Measurements from ENCODE around the gene SUPT3H.
"Not testable (repeated sequence)": the region's sequence is repeated elsewhere in the genome, so short reads cannot be mapped to it uniquely, and the experiment has no call there.

Gene SUPT3H

DNA sequence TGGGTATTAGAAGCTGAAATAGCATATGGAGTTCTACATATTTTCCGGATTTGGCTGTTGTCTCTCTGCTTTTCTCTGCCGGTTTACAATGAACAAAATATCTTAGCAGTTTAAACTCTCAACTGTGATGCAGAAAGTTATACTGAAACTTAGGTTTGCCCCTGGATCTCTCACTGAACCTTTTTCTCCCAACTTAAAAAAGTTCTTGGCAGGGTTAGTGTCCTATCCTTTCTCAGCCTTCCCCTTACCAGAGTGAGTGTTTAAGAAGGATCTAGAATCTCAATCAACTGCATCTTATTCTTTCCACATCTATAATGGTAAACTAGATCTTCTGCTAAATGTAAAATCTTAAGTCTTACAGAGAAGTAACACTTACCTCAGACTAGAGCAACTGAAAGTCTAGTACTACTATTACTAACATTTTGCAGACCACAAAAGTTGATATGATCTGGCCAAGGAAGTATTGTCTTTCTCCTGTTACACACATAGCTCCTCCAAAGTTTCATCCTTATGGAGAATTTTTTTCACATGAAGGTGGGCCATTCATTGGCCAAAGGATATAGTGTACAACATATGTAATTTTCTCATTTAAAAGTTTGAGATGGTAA is 441.9 kb downstream of the SUPT3H start:
- DNase-seq = no peak

DNA sequence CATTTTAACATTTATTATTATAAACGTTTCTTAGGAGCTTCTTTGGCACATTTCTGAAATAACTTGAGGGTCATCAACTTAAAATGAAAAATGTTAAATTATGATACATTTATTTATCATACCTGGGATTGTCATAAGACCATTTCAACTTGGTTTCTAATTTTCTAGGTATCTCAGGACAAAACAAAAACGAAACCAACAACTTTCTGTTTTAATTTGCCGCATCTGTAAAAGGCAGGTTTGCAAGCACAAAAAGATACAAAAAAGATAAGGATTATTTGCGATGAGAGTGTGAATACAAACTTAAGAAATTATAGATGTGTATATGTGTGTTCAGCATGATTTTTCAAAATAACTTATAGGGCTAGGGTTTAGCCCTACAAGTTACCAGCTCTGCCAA is 444.6 kb downstream of the SUPT3H start:
- peak; percentile 68 for DNase-seq

DNA sequence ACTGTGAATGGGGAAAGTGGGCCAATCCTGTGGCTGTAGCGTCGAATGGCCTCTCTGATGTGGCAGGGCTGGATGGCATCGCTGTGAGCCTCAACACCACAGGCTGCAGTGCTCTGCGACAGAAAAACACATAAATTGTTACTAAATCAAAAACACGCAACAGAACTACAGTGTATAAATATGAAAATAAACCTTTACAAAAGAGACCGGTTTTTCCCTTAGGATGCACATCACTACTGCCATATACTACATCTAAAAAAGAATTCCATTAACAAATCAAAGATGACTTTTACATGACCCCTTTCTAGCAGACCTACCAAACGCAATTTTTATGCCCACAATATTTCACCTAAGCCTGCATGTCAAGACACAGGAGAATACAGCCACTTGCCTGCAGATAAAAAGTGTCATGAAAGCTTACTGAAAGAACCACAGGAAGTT is 445.1 kb downstream of the SUPT3H start:
- DNase-seq = peak; percentile 77

DNA sequence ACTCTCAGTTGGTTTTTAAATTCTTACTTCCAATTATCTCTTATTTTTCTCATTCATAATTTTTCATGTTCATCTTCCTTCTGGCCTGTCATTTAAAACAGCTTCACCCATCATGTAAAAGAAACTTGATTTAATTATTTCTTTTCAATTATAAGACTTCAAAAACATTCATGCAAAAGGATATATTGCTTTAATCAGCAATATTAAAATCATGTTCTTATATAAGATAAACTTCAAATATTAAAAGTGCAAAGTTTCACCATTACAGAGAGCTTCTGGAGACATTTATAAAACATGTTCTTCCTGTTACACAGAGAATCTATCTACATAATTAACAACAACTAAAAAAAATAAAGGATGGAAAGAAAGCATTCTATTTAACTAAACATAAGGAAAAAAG is 446.3 kb downstream of the SUPT3H start:
- DNase-seq = no peak

DNA sequence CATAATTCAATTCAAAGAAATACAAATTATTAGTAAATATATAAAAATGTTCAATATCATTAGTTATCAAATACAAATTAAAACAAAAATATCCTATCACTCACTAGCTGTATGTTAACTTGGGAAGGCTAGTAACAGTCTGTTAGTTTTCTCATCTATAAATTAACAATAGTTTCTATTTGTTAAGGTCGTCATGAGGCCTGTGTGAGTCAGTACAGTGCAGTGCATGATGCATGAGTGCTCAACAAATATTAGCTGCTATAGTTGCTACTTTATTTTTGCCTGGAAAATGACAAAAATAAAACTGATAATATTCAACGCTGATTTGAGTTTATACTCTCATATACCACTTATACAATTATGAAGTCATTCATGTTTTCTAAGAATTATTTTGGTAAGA is 451.2 kb downstream of the SUPT3H start:
- no peak for DNase-seq

DNA sequence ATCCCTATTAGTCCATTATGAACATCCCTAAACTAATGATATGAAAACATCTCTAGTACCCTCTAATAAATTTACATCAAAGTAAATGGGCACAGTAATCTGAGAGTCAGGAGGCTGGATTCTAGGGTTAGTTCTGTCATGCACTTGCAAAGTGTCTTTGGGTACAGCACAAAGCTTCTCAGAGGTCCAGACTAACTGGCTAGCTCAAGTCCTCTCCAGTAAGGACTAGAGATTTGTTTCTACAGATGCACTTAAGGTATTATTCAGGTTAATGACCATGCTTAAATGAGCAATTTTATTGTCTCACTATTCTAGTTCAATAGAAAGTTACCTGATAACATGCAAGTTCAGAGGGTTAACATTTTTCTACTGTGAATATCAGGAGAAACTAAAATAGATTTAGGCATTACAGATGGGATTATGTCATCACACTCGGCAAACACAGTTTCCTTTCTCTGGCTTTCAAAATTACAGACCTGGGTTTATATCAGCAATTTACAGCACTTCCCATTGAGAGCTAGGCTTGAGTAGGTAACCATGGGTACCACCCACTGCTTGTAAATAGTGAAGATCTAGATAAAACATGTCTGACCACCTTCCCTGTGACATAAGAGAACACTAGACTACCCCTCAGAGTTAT is 452.5 kb downstream of the SUPT3H start:
- DNase-seq = peak; percentile 90

DNA sequence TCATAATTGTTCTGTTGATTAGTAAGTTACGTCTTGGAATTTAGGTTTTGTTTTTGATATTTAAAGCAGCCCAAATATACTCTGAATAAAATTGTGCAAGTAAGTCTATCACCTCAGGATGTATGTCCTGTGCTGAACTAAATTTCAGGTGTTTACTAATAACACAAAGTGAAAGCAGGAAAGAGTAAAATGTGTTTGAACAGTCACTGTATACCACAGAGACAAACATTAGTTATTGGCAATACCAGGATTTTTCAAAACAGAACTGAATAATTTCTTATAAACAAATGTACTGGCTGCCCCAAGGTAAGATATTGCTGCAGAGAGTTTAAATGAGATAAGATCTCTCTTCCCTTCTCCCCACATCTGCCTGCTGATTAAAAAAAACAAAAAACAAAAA is 454.3 kb downstream of the SUPT3H start:
- DNase-seq = peak; percentile 52

DNA sequence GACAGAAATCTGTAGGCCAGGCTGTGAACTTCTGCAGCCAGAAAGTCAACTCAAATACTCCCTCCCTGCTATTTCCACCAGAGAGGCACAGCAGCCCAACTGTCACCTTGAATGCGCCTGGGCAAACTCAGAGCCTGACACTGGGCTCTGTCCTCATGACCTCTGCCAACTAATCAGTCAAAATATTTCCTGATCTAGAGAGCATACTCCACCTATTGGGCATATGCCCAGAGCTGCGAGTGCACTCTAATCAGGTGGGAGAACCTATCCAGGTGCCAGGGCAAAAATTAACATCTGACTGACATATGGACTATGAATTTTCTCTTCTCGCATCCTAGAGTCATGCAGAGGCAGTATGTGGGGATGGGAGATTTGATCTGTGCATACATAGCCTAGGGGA is 455.9 kb downstream of the SUPT3H start:
- DNase-seq = peak; percentile 47

DNA sequence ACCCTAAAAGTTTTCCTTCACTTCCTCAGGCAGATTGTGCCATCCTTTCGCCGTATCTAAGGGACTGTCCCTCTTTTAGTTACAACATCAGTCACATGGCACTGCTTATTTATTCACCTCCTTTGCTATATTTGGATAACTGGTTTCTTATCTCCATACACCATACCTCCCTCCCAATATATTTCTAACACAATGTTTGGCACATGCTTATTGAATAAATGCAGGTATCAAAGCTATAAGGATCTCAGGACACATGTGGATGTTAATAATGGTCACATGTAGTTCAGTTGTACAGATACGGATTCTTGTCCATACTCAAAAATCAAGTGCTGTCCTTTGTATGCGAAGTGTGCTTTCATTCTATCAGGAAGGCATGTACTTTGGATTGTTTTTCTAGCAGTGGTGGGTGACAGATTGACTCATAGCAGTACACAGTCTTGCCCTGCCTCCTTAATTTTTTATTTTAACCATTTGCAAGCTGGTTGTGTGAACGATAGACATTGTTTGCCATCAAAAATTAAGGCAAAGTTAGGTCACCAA is 456.7 kb downstream of the SUPT3H start:
- no peak for DNase-seq

DNA sequence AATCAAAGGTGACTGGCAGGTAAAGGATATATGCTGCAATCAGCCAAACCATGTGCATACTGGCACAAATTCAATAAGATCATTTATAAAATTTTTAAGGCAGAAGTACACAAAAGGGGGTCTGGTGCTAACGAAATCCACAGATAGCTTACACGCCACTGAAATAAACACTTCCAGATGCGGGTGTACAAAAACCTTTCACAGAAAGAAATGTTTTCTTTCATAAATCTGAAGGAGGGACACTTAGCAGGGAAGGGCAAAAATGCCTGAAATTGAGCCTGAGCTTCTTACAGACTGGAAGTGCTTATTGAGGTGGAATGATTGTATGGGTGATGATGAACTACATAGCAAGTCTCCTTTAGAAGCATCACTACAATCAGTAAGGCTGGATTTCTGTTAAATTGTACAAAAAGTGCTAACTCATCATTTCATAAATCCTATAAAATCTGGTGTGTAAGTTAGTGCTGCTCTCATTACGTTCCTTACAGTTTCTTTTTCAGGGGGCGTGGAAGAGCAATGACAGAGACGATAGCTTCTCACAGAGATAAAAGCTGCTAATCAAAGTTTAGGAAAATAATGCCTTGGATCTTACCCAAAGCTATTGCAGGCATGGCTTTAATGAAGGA is 458.9 kb downstream of the SUPT3H start:
- no peak for DNase-seq

DNA sequence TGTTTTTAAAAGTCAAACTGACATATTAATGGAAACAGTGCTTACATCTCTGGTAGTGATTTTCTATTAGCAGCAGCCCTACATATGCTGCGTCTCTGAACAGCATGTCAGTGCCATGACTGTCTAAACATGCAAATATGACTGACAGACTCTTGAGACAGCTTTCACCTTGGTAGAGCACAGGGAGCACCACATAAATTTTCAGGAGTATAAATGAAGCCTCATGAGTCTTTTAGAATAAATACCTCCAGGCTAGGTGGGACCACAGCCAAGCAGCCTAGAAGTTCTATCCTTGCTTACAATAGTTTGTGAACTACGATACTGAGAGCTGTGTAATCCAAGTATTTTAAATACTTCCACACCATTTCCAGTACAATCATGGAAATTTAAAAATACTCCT is 460.3 kb downstream of the SUPT3H start:
- DNase-seq = no peak

DNA sequence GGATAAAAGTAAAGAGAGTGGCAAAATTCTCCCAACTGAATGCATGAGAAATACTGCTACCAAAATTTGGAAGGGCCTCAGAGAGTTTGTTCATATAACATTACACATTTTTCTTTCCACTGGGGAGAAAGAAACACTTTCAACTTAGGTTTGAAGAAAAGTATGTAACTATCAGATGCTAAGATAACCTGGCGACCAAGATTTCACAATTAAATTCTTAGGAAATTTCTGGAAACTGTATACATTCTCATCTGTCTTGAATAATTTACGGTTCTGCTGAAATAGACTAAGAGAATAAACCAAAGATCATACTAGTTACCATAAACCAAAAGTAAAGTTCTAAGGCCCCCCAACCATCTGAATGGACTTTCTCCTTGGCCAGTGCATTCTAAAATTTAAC is 462.6 kb downstream of the SUPT3H start:
- no peak for DNase-seq

DNA sequence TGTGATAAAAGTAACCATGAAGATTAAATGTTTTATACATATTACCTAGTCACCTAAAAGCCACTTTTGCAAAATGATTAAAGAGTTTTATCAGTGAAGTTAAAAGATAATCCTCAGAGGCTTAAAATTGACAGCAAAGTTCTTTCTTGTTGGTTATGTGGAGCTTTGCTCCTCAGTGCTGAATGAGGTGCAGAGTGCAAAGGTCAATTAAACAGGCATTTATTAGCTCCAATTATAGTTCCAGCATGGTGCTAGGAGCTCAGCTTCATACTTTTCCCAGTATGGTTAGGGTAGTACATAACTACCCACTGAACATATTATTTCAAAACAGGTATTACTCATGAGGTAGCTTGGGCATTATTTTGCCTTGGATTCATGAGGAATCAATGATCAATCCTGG is 463.6 kb downstream of the SUPT3H start:
- no peak for DNase-seq

DNA sequence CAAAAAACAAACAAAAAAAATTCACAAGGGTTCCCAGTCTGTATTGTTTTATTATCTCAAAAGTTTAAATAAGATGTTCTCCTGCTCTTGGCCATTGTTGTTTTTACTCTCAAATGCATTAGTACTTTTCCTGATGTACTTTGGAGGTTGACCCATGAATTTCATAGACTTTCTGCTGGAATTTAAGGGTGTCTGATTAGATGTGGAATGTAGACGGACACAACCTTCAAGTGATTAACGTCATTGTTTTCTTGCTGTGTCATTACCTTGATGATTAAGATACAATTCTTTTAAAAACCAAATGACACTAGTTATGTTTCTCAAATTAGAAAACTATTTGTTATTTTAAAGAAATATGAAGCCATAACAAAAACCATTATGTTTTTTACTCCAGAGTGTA is 471.0 kb downstream of the SUPT3H start:
- DNase-seq = no peak

DNA sequence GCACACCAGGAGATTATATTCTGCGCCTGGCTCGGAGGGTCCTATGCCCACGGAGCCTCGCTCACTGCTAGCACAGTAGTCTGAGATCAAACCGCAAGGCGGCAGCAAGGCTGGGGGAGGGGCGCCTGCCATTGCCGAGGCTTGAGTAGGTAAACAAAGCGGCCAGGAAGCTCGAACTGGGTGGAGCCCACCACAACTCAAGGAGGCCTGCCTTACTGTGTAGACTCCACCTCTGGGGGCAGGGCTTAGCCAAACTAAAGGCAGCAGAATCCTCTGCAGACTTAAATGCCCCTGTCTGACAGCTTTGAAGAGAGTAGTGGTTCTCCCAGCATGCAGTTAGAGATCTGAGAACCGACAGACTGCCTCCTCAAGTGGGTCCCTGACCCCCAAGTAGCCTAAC is 477.4 kb downstream of the SUPT3H start:
- DNase-seq = not testable (repeated sequence)

DNA sequence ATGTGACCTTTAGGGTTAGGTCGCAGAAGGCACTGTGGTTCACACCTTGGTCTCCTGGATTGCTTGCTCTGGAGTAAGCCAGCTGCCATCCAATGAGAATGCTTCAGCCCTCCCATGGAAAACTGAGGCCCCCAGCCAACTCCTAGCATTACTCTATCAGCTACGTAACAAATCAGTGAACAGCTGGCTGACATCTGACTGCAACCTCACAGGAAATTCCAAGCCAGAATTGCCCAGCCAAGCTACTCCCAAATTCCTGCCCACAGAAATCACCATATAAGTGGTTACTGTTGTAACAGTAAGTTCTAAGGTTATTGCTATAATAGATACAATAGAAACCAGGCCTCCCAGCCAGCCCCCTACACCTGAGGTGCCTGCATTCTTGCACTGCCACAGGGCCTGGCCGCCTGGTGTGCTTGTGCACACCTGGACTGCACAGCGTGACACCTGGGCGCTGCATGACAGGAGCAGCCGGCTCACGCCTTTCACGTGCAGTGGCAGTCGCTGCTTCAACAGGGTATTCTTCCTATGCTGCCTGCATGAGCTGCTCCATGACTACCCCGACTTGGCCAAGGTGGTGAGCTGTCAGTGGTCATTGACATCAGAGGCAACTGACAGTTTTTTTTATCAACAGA is 479.3 kb downstream of the SUPT3H start:
- DNase-seq = no peak

DNA sequence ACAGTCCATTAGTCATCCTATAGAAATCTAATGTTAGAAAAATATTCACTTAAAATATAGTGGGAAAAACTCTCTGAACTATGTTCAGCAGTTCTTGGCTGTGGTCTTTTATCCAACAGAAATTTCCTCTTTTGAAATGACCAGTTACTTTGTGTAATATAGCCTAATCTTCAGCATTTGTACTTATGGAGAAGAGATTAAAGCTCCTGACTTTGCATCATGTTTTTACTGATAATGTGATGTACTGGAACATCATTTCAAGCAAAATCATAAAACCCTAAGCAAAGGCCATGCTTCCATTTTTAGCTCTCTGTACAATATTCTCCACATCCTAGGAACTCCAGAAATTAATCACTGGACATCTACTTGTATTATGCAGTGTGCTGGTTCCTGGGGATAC is 480.4 kb downstream of the SUPT3H start:
- DNase-seq = no peak

DNA sequence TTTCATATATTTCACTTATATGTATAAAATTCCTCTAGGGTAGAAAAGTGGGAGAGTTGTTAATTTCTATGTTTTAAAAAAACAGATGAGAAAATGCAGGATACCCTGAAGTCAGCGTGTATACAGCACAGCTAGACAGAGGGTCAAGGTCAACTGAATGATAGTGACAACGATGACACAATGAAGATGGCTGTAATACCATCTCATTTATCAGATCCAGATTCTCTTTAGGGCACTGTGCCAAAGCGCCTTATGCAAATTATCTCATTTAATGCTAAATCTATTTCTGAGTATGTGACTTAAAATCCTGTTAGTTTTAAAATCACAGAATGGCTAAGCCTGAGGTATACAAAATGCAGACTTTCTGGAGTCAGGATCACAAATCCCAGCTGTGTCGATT is 481.0 kb downstream of the SUPT3H start:
- DNase-seq = no peak

DNA sequence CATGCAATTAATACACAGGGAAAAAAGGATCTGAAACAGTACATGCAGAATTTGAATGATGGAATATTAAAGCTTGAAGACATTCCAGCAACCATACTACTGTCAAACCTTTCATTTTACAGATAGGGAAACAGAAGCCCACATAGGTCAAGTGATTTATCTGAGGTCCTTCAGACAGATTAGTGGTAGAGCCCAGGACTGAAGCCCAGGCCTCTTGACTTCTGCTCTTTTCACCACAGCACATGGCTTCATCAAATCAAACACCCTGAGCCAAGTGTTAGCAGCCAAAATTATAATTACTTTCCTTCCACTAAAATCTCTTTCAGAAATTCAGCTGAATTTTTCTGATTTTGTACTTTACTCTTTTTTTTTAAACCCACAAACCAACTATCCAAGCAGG is 485.2 kb downstream of the SUPT3H start:
- DNase-seq = no peak

DNA sequence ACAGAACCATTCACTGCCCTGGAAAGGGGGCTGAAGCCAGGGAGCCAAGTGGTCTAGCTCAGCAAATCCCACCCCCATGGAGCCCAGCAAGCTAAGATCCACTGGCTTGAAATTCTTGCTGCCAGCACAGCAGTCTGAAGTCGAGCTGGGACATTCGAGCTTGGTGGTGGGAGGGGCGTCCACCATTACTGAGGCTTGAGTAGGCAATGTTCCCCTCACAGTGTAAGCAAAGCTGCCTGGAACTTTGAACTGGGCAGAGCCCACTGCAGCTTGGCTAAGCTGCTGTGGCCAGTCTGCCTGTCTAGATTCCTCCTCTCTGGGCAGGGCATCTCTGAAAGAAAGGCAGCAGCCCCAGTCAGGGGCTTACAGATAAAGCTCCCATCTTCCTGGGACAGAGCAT is 498.7 kb downstream of the SUPT3H start:
- not testable (repeated sequence) for DNase-seq

DNA sequence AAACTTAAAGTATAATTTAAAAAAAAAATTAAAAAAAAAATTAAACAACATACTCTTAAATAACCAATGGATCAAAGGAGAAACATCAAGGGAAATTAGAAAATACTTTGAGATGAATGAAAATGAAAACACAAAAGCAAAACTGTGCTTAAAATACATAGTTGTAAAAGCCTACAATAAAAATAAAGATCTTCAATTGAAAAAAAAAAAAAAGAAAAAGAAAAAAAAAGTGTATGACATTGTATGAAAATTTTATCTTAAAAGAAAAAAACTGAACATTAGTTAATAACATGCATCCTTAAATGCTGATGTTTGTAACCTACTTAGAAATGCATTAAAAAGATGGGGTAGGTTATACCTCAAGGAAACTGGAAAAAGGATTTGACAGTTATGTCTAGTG is 501.1 kb downstream of the SUPT3H start:
- DNase-seq = not testable (repeated sequence)

DNA sequence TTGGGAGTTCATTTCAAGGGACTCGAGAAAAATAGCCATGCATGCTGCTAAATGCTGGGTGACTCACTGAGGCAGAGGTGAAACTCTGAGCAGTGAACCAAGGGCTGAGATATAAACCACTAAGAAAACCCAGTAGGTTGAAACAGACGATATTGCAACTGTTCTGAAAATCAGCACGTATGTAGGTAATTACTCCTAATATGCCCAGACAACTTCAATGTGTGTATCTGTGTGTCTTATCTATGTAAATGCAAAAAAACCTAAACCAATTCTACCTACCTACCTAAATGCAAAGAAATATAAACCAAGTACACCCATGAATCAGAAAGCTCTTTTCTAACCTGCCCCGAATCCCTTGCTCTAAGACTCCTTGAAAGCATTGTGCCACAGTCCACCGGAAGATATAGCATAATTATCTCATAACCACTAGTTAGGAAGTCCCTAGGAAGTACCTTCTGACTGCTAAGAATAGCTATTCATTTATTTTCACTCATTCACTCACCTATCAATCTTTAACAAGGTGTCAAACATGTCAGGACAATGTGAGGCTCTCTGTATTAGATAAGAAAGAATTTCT is 508.3 kb downstream of the SUPT3H start:
- no peak for DNase-seq

DNA sequence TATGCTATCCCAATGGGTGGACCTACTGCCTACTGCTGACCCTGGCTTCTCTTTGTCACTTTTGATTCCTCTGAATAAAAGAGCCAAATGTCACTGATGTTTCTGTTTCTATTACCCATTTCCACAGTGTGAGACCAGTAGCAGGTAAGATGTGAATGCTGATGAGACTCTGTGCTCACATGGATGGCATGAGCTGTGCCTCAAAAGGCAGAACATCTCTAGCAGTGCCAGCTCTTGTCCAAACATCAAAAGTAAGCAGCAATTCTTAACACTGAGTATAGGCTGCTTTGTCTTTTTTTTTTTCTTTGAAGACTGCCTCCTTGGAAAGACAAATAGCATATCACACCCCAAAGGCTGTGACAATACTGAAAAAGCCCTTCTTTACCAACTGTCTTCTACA is 508.8 kb downstream of the SUPT3H start:
- no peak for DNase-seq

DNA sequence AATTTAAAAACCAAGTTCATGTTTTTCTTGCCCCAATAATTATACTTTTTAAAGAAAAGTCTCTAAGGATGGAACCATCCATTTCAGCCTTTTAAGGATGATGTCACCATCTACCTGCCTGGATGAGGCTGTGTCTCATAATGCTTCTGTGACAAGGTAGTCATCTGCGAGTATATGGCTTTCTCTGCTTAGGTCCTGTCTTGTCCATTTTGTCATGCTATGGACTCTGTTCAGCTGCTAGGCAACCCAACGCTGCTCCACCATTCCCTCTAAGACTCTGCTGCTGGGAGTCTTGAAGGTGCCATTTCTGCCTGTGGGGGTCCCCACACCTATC is 509.4 kb downstream of the SUPT3H start:
- DNase-seq = no peak

Data from CD4-positive, alpha-beta T cell treated with Interleukin-17A for 1 hour (primary cell).